Transverse colon (tissue), 4 donors: ENCODE results near the gene KLK5.

Experiments used
- CTCF ChIP-seq, 5 experiments: fragments of 200-600 bp in 3 of 5; fragments of 450-650 bp in 2 of 5; sonication (generic) in 3 of 5; IDR thresholded peaks; 1 replicate in 2 of 5; 2 replicates in 3 of 5; pipeline ENCODE4 v1.5.1; 2016 to 2017; ENCODE audit warnings: antibody characterized with exemption in 5 of 5, inconsistent platforms in 3 of 5, mild to moderate bottlenecking in 2 of 5, moderate library complexity in 1 of 5
- EP300 ChIP-seq: sonication (generic); formaldehyde crosslinking; IDR thresholded peaks from one replicate; pipeline ENCODE4 v1.6.1; 2017; ENCODE audit warnings: antibody characterized with exemption, low read depth
- POLR2A ChIP-seq: fragments of 450-650 bp; IDR thresholded peaks from one replicate; pipeline ENCODE4 v1.6.1; 2016; ENCODE audit warnings: antibody characterized with exemption, mild to moderate bottlenecking, moderate library complexity
- POLR2AphosphoS5 ChIP-seq, 3 donors: sonication (generic); formaldehyde crosslinking; IDR thresholded peaks; one replicate each; pipeline ENCODE4 v1.6.1; 2016; ENCODE audit warnings: antibody characterized with exemption in 3 of 3

- no peak for TF ChIP-seq POLR2AphosphoS5 (IDR thresholded peaks at IDR 0.05)
- TF ChIP-seq CTCF (IDR thresholded peaks at IDR 0.05), result no peak
- TF ChIP-seq POLR2A, result no peak
- TF ChIP-seq EP300, result no peak
Observed at GRCh38 chr19:50964266-50964665, 11.4 kb upstream of the KLK5 start.
